ENCODE measurements around the gene GMDS. TPM values are rescaled to one million over a fixed set of nuclear protein-coding genes. Genes with fewer than 3 reads are reported as not detected.

The GMDS gene
- total RNA-seq, 1 donor from 2014 or later = 34.0 TPM

- no peaks in the 10 kb centered on the region for H3K36me3 Mint-ChIP-seq (ENCODE audit: low read depth)
- TF ChIP-seq, protein P1, sequence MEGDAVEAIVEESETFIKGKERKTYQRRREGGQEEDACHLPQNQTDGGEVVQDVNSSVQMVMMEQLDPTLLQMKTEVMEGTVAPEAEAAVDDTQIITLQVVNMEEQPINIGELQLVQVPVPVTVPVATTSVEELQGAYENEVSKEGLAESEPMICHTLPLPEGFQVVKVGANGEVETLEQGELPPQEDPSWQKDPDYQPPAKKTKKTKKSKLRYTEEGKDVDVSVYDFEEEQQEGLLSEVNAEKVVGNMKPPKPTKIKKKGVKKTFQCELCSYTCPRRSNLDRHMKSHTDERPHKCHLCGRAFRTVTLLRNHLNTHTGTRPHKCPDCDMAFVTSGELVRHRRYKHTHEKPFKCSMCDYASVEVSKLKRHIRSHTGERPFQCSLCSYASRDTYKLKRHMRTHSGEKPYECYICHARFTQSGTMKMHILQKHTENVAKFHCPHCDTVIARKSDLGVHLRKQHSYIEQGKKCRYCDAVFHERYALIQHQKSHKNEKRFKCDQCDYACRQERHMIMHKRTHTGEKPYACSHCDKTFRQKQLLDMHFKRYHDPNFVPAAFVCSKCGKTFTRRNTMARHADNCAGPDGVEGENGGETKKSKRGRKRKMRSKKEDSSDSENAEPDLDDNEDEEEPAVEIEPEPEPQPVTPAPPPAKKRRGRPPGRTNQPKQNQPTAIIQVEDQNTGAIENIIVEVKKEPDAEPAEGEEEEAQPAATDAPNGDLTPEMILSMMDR (IDR thresholded peaks at IDR 0.05) = no peak
- H3K27me3 Mint-ChIP-seq (ENCODE audit: low read depth) = no peaks in the 10 kb centered on the region
- no peaks in the 10 kb centered on the region for H3K9me3 Mint-ChIP-seq (ENCODE audit: low read depth)
- H3K4me3 Mint-ChIP-seq (ENCODE audit: unreplicated experiment) = no peak overlapping the region
- no peak overlapping the region for H3K27ac Mint-ChIP-seq (ENCODE audit: unreplicated experiment)
- peaks cover 27% of the 10 kb centered on the region for H3K4me1 Mint-ChIP-seq (ENCODE audit: low read depth)
- DNase-seq (ENCODE audit: low spot score) = no peak
Observed at GRCh38 chr6:2240961-2241360, 4.4 kb downstream of the GMDS start.

DNA sequence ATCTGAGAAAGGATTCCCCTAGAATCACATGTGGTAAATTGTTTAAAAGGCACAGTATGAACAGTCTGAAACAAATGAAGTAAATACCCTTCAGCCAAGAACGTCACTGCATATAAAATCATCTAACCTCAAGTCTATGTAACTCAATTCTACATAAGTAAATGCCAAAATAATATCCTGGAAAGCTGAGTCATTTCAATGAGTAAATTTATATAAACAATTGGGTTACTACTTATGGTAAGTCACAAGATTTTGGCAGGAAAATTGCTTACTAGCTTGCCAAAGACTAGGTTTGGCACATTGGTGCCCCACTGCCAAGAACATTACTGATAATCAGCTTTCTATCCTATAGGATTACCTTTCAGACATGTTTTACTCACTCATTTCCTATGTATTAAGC lies 8.4 kb downstream of the GMDS start:
- no peaks in the 10 kb centered on the region for H3K36me3 Mint-ChIP-seq (ENCODE audit: low read depth)
- DNase-seq (ENCODE audit: low spot score) = no peak
- H3K9me3 Mint-ChIP-seq (ENCODE audit: low read depth) = no peaks in the 10 kb centered on the region
- no peak overlapping the region for H3K4me3 Mint-ChIP-seq (ENCODE audit: unreplicated experiment)
- peak overlapping the region; percentile 39 for H3K27ac Mint-ChIP-seq (ENCODE audit: unreplicated experiment)
- peaks cover 23% of the 10 kb centered on the region for H3K4me1 Mint-ChIP-seq (ENCODE audit: low read depth)
- TF ChIP-seq, protein P1 (IDR thresholded peaks at IDR 0.05) = no peak
- H3K27me3 Mint-ChIP-seq (ENCODE audit: low read depth) = no peaks in the 10 kb centered on the region

DNA sequence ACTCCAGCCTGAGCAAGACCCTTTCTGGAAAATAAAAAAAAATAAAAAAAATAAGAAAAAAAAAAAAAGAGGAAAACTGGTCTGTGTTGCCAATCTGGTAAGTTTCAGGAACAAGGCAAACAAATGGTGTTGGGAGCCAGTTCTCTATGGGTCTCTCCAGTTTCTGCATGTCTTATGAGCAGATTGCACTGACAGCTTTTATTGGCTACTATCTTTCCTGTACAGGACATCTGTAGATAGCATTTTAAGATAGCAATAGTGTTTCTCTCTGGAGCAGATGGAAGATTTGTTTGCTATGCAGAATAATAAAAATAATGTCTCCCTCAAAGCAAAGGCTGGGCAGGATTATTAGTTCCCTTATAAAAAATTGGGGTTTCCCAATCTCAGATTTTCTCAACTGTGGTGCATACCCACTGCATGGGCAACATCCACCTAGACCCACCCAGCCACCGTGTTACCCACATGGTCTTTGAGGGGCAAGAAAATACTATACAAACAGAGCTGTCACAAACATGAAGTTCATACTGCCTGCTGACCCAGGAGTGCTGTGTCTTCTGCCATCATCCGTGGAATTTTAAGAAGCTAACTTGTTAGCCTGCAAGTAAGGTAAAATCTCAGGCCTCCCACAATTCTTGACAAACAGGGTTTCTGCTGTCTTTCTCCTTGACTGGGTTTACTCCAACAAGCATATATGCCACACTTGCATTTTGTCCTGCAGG lies 9.5 kb downstream of the GMDS start:
- H3K27me3 Mint-ChIP-seq (ENCODE audit: low read depth) = no peaks in the 10 kb centered on the region
- no peak overlapping the region for H3K4me3 Mint-ChIP-seq (ENCODE audit: unreplicated experiment)

DNA sequence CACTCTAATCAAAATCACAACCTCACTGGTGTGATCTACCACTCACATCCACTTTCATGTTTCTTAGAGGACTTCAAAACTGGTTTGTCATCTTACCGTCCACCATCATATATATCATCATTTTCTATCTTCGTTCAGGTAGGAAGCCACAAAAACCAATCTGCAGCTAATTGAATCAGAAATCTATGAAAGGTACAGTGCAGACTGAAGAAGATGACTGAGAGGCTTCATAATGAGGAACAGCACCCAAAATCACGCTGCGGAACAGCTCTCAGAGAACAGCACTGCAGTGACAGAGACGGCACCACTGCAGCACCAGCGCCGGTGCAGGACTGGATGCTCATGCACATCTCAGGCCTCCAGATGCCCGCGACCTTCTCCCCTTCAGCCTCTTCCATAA lies 13.0 kb downstream of the GMDS start:
- no peak for DNase-seq (ENCODE audit: low spot score)
- H3K27me3 Mint-ChIP-seq (ENCODE audit: low read depth) = no peaks in the 10 kb centered on the region
- H3K4me1 Mint-ChIP-seq (ENCODE audit: low read depth) = peaks cover 32% of the 10 kb centered on the region
- no peaks in the 10 kb centered on the region for H3K36me3 Mint-ChIP-seq (ENCODE audit: low read depth)
- H3K4me3 Mint-ChIP-seq (ENCODE audit: unreplicated experiment) = no peak overlapping the region
- H3K27ac Mint-ChIP-seq (ENCODE audit: unreplicated experiment) = no peak overlapping the region
- no peaks in the 10 kb centered on the region for H3K9me3 Mint-ChIP-seq (ENCODE audit: low read depth)
- TF ChIP-seq, protein P1 (IDR thresholded peaks at IDR 0.05) = no peak

More for the DNA sequence above, 9.5 kb downstream of the GMDS start:
- DNase-seq (ENCODE audit: low spot score) = no peak
- Mint-ChIP-seq H3K27ac (ENCODE audit: unreplicated experiment) (no peak overlapping the region), H3K36me3 (ENCODE audit: low read depth) (no peaks in the 10 kb centered on the region), H3K4me1 (ENCODE audit: low read depth) (peaks cover 34% of the 10 kb centered on the region), H3K9me3 (ENCODE audit: low read depth) (no peaks in the 10 kb centered on the region)
- TF ChIP-seq, protein P1 (IDR thresholded peaks at IDR 0.05) = no peak

DNA sequence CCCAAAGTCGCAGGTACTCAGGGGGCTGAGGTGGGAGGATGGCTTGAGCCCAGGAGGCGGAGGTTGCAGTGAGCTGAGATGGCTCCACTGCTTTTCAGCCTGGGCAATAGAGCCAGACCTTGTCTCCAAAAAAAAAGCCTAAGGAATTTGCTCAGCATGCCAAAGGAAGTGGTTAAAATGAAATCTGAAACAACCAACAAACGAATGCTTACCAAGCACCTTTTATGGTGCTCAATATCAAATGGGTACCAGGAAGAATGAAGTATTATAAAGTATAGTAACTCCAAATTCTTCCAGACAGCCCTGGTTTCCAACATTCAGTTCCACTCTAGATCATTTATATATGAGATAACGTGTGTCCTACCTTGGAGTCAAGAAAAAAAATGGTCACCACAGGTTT lies 14.0 kb downstream of the GMDS start:
- Mint-ChIP-seq H3K27me3 (ENCODE audit: low read depth) (no peaks in the 10 kb centered on the region), H3K36me3 (ENCODE audit: low read depth) (no peaks in the 10 kb centered on the region), H3K4me3 (ENCODE audit: unreplicated experiment) (no peak overlapping the region), H3K4me1 (ENCODE audit: low read depth) (peaks cover 25% of the 10 kb centered on the region), H3K9me3 (ENCODE audit: low read depth) (no peaks in the 10 kb centered on the region), H3K27ac (ENCODE audit: unreplicated experiment) (no peak overlapping the region)
- DNase-seq (ENCODE audit: low spot score) = no peak
- TF ChIP-seq, protein P1 (IDR thresholded peaks at IDR 0.05) = no peak
